ENCODE measurements around the gene COX4I2.
A peak's percentile ranks its signal among the peaks of the same experiment; 100 is the strongest.

The COX4I2 gene

GRCh38 chr20:31681128-31681727 lies 43.5 kb downstream of the COX4I2 start:
- peak overlapping the region; percentile 41 for H4K91ac ChIP-seq (ENCODE audit: low read depth, low read length)
- H2AFZ ChIP-seq (ENCODE audit: insufficient read depth, low read length, poor library complexity): no peak overlapping the region
- H3K4me3 ChIP-seq (ENCODE audit: low read depth, low read length): no peak overlapping the region
- H3K9ac ChIP-seq (ENCODE audit: low read length): no peak overlapping the region
- peak overlapping the region; percentile 60 for H2BK120ac ChIP-seq (ENCODE audit: insufficient read depth, low read length, poor library complexity)
- H3K18ac ChIP-seq (ENCODE audit: low read length): no peak overlapping the region
- H4K8ac ChIP-seq (ENCODE audit: low read depth, low read length): peak overlapping the region; percentile 18
- no CpG with 5 or more reads among the region's 7 CpGs for WGBS (ENCODE audit: extremely low coverage, insufficient coverage, insufficient read length)
- peaks cover 24% of the 10 kb centered on the region for H3K79me1 ChIP-seq (ENCODE audit: low read length)
- H3K4me2 ChIP-seq (ENCODE audit: low read length): no peak overlapping the region
- peaks cover 29 to 34% of the 10 kb centered on the region in 2 experiments for H3K4me1 ChIP-seq (ENCODE audit: control insufficient read depth in 1 of 2, insufficient read depth in 2 of 2, low read length in 2 of 2)
- H2BK12ac ChIP-seq (ENCODE audit: low read length): peak overlapping the region; percentile 73
- H3K4ac ChIP-seq (ENCODE audit: low read depth, low read length): no peak overlapping the region
- peaks cover 8% of the 10 kb centered on the region in 2 experiments for H3K36me3 ChIP-seq (ENCODE audit: control insufficient read depth in 1 of 2, insufficient read depth in 2 of 2, low read length in 2 of 2)
- H4K12ac ChIP-seq (ENCODE audit: low read depth, low read length): no peak overlapping the region
- H3K79me2 ChIP-seq (ENCODE audit: control insufficient read depth, insufficient read depth, low read length, poor library complexity): peaks cover 5% of the 10 kb centered on the region
- no peak for DNase-seq
- H2AK5ac ChIP-seq (ENCODE audit: low read length): peak overlapping the region; percentile 43
- peak overlapping the region; percentile 54 for H2BK5ac ChIP-seq (ENCODE audit: low read depth, low read length, poor library complexity)
- H3K9me3 ChIP-seq (ENCODE audit: insufficient read depth, low read depth, low read length): no peaks in the 10 kb centered on the region
- no peak overlapping the region for H3K27ac ChIP-seq (ENCODE audit: low read depth, low read length)
- no peaks in the 10 kb centered on the region for H3K27me3 ChIP-seq (ENCODE audit: insufficient read depth, low read length)
- H3K23ac ChIP-seq (ENCODE audit: low read length): no peak overlapping the region
- peak overlapping the region; percentile 45 for H3K14ac ChIP-seq (ENCODE audit: low read length)

DNA sequence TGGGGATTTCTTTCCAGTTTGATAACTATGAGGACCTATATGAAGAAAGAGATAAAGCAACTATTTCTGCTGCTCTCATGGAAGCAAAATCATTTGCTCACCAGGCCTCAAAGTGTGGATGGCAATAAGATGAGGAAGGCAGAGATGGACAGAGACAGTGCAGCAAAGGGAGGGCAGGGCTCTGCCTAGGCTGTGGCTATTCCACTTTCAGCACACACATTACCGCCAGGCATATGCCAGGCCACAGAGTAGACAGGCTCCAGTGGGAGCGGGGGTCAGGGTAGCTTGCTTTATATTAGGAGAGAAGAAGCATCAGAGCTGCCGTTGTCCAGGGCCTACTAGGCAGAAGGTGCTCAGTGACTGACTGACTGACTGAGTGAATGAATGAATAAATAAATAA lies 44.1 kb downstream of the COX4I2 start:
- no CpG with 5 or more reads among the region's 3 CpGs for WGBS (ENCODE audit: extremely low coverage, insufficient coverage, insufficient read length)
- Histone ChIP-seq H3K79me1 (ENCODE audit: low read length) (peaks cover 24% of the 10 kb centered on the region), H2AK5ac (ENCODE audit: low read length) (no peak overlapping the region), H4K12ac (ENCODE audit: low read depth, low read length) (no peak overlapping the region), H3K27me3 (ENCODE audit: insufficient read depth, low read length) (no peaks in the 10 kb centered on the region), H3K4ac (ENCODE audit: low read depth, low read length) (no peak overlapping the region), H3K9ac (ENCODE audit: low read length) (no peak overlapping the region), H2AFZ (ENCODE audit: insufficient read depth, low read length, poor library complexity) (no peak overlapping the region), H3K4me3 (ENCODE audit: low read depth, low read length) (no peak overlapping the region), H3K27ac (ENCODE audit: low read depth, low read length) (no peak overlapping the region), H3K18ac (ENCODE audit: low read length) (no peak overlapping the region), H2BK120ac (ENCODE audit: insufficient read depth, low read length, poor library complexity) (no peak overlapping the region), H4K91ac (ENCODE audit: low read depth, low read length) (no peak overlapping the region), H3K79me2 (ENCODE audit: control insufficient read depth, insufficient read depth, low read length, poor library complexity) (peaks cover 5% of the 10 kb centered on the region), H3K14ac (ENCODE audit: low read length) (no peak overlapping the region), H4K8ac (ENCODE audit: low read depth, low read length) (no peak overlapping the region), H3K4me1 (ENCODE audit: control insufficient read depth in 1 of 2, insufficient read depth in 2 of 2, low read length in 2 of 2) (peaks cover 29 to 34% of the 10 kb centered on the region in 2 experiments), H3K23ac (ENCODE audit: low read length) (no peak overlapping the region), H3K4me2 (ENCODE audit: low read length) (no peak overlapping the region), H3K9me3 (ENCODE audit: insufficient read depth, low read depth, low read length) (no peaks in the 10 kb centered on the region), H2BK12ac (ENCODE audit: low read length) (no peak overlapping the region), H3K36me3 (ENCODE audit: control insufficient read depth in 1 of 2, insufficient read depth in 2 of 2, low read length in 2 of 2) (peaks cover 5 to 8% of the 10 kb centered on the region in 2 experiments), H2BK5ac (ENCODE audit: low read depth, low read length, poor library complexity) (no peak overlapping the region)
- DNase-seq: no peak

DNA sequence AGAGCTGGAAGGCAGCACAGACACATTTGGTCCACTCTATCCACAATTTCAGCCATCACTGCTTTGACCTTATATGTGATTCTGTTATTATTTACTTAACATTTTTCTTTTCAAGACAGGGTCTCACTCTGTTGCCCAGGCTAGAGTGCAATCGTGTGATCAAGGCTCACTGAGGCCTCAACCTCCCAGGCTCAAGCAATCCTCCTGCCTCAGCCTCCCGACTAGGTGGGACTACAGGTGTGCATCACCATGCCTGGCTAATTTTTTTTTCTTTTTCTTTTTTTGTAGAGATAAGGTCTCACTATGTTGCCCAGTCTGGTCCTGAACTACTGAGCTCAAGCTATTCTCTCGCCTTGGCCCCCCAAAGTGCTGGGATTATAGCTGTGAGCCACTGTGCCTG lies 44.6 kb downstream of the COX4I2 start:
- Histone ChIP-seq H2BK5ac (ENCODE audit: low read depth, low read length, poor library complexity) (no peak overlapping the region), H3K9ac (ENCODE audit: low read length) (no peak overlapping the region), H3K18ac (ENCODE audit: low read length) (no peak overlapping the region), H2AFZ (ENCODE audit: insufficient read depth, low read length, poor library complexity) (no peak overlapping the region), H4K91ac (ENCODE audit: low read depth, low read length) (no peak overlapping the region), H2AK5ac (ENCODE audit: low read length) (no peak overlapping the region), H3K14ac (ENCODE audit: low read length) (no peak overlapping the region), H3K27me3 (ENCODE audit: insufficient read depth, low read length) (no peaks in the 10 kb centered on the region), H3K4ac (ENCODE audit: low read depth, low read length) (no peak overlapping the region), H3K4me2 (ENCODE audit: low read length) (no peak overlapping the region), H3K9me3 (ENCODE audit: insufficient read depth, low read depth, low read length) (no peaks in the 10 kb centered on the region), H3K4me1 (ENCODE audit: control insufficient read depth in 1 of 2, insufficient read depth in 2 of 2, low read length in 2 of 2) (peaks cover 29 to 33% of the 10 kb centered on the region in 2 experiments), H2BK12ac (ENCODE audit: low read length) (no peak overlapping the region), H4K12ac (ENCODE audit: low read depth, low read length) (no peak overlapping the region), H2BK120ac (ENCODE audit: insufficient read depth, low read length, poor library complexity) (no peak overlapping the region), H3K79me2 (ENCODE audit: control insufficient read depth, insufficient read depth, low read length, poor library complexity) (peaks cover 5% of the 10 kb centered on the region), H3K23ac (ENCODE audit: low read length) (no peak overlapping the region), H3K4me3 (ENCODE audit: low read depth, low read length) (no peak overlapping the region), H3K27ac (ENCODE audit: low read depth, low read length) (no peak overlapping the region), H4K8ac (ENCODE audit: low read depth, low read length) (no peak overlapping the region), H3K36me3 (ENCODE audit: control insufficient read depth in 1 of 2, insufficient read depth in 2 of 2, low read length in 2 of 2) (peaks cover 5 to 8% of the 10 kb centered on the region in 2 experiments), H3K79me1 (ENCODE audit: low read length) (peaks cover 24% of the 10 kb centered on the region)
- DNase-seq: no peak
- no CpG with 5 or more reads among the region's 3 CpGs for whole genome bisulfite sequencing (ENCODE audit: extremely low coverage, insufficient coverage, insufficient read length)

- H3K27ac ChIP-seq (ENCODE audit: low read depth, low read length): no peak overlapping the region
- no peak overlapping the region for H2AFZ ChIP-seq (ENCODE audit: insufficient read depth, low read length, poor library complexity)
- WGBS (ENCODE audit: extremely low coverage, insufficient coverage, insufficient read length): no CpG with 5 or more reads among the region's 2 CpGs
- H3K18ac ChIP-seq (ENCODE audit: low read length): peak overlapping the region; percentile 4
- H2BK12ac ChIP-seq (ENCODE audit: low read length): no peak overlapping the region
- H3K27me3 ChIP-seq (ENCODE audit: insufficient read depth, low read length): no peaks in the 10 kb centered on the region
- no peak overlapping the region for H2BK5ac ChIP-seq (ENCODE audit: low read depth, low read length, poor library complexity)
- H3K4me1 ChIP-seq (ENCODE audit: control insufficient read depth in 1 of 2, insufficient read depth in 2 of 2, low read length in 2 of 2): peaks cover 24 to 27% of the 10 kb centered on the region in 2 experiments
- H3K9ac ChIP-seq (ENCODE audit: low read length): no peak overlapping the region
- H3K14ac ChIP-seq (ENCODE audit: low read length): no peak overlapping the region
- H2AK5ac ChIP-seq (ENCODE audit: low read length): no peak overlapping the region
- H4K8ac ChIP-seq (ENCODE audit: low read depth, low read length): no peak overlapping the region
- H3K79me1 ChIP-seq (ENCODE audit: low read length): peaks cover 19% of the 10 kb centered on the region
- H3K9me3 ChIP-seq (ENCODE audit: insufficient read depth, low read depth, low read length): no peaks in the 10 kb centered on the region
- H3K36me3 ChIP-seq (ENCODE audit: control insufficient read depth in 1 of 2, insufficient read depth in 2 of 2, low read length in 2 of 2): peaks cover 5 to 8% of the 10 kb centered on the region in 2 experiments
- H2BK120ac ChIP-seq (ENCODE audit: insufficient read depth, low read length, poor library complexity): no peak overlapping the region
- no peak overlapping the region for H3K4me3 ChIP-seq (ENCODE audit: low read depth, low read length)
- H3K23ac ChIP-seq (ENCODE audit: low read length): no peak overlapping the region
- peaks cover 5% of the 10 kb centered on the region for H3K79me2 ChIP-seq (ENCODE audit: control insufficient read depth, insufficient read depth, low read length, poor library complexity)
- DNase-seq: no peak
- no peak overlapping the region for H3K4me2 ChIP-seq (ENCODE audit: low read length)
- H3K4ac ChIP-seq (ENCODE audit: low read depth, low read length): no peak overlapping the region
- no peak overlapping the region for H4K12ac ChIP-seq (ENCODE audit: low read depth, low read length)
- H4K91ac ChIP-seq (ENCODE audit: low read depth, low read length): no peak overlapping the region
Measured at GRCh38 chr20:31682927-31683326, 45.2 kb downstream of the COX4I2 start.
